Measurements from ENCODE around the gene FLAD1.

GRCh38 chr1:155030243-155030795 lies 47.2 kb downstream of the FLAD1 start:
- TF ChIP-seq CTCF (IDR thresholded peaks at IDR 0.05; ENCODE audit: insufficient read depth, low read depth, low read length) = no peak
- no peak for TF ChIP-seq EZH2 (IDR thresholded peaks at IDR 0.05; ENCODE audit: insufficient read depth, low read length)
